ENCODE data around the gene CCDC179. TPM values are rescaled to one million over a fixed set of nuclear protein-coding genes. Genes with fewer than 3 reads are reported as not detected.
A peak's percentile ranks its signal among the peaks of the same experiment; 100 is the strongest.

The CCDC179 gene
- total RNA-seq, 6 donors from 2014 or later: not detected

DNA sequence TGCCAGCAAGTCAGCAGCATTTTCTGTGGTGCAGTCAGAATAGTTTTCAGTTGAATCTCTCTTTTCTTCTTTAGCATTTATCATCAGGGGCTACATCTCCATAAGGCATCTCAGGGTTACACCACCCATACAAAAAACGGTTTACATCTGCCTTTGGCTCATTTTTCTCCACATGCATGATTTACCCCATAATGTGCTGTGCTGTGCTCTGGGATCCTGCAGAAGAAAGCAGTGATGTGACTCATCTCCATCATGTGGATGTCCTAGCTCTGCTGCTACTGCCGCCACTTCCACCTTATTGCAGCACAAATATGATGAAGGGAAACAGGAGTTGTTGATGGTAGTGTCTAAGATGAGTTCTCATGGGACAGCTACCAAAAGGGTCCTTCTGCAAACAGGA, 30.0 kb upstream of the CCDC179 start:
- no peak for TF ChIP-seq POLR2A (IDR thresholded peaks at IDR 0.05)
- no peak for TF ChIP-seq EP300 (IDR thresholded peaks at IDR 0.05)
- TF ChIP-seq, protein P1, sequence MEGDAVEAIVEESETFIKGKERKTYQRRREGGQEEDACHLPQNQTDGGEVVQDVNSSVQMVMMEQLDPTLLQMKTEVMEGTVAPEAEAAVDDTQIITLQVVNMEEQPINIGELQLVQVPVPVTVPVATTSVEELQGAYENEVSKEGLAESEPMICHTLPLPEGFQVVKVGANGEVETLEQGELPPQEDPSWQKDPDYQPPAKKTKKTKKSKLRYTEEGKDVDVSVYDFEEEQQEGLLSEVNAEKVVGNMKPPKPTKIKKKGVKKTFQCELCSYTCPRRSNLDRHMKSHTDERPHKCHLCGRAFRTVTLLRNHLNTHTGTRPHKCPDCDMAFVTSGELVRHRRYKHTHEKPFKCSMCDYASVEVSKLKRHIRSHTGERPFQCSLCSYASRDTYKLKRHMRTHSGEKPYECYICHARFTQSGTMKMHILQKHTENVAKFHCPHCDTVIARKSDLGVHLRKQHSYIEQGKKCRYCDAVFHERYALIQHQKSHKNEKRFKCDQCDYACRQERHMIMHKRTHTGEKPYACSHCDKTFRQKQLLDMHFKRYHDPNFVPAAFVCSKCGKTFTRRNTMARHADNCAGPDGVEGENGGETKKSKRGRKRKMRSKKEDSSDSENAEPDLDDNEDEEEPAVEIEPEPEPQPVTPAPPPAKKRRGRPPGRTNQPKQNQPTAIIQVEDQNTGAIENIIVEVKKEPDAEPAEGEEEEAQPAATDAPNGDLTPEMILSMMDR (IDR thresholded peaks at IDR 0.05): no peak
- TF ChIP-seq POLR2AphosphoS5 (IDR thresholded peaks at IDR 0.05): no peak
- H3K27me3 ChIP-seq: no peaks in the 10 kb centered on the region
- DNase-seq: no peak
- H3K36me3 ChIP-seq: no peaks in the 10 kb centered on the region
- no peak overlapping the region for H3K4me3 ChIP-seq
- H3K27ac ChIP-seq: no peak overlapping the region
- no peaks in the 10 kb centered on the region for H3K4me1 ChIP-seq
- no peaks in the 10 kb centered on the region for H3K9me3 ChIP-seq
- WGBS, 2 donors: 88 to 89% methylated on average over 2 of the region's 2 CpGs
- ATAC-seq (ENCODE audit: low FRiP score in 2 of 2): no peak

DNA sequence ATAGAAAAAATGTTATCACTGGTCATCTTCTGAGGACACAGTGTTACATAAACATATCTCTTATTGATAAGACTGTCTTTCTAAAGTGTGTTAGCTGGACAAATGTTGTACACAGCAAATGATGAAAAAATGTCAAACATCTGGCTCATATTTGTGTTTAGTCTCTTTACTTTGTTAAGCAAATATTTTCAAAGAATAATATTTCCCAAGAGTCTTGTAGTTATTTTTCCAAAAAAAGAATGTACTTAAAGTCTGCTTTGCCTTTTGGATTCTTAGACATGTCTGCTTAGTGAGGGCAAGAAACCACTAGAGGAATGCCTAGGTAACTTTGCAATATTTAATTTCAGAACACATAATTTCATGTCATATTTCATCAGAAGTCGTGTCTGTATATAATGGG, 23.9 kb upstream of the CCDC179 start:
- H3K4me1 ChIP-seq: no peaks in the 10 kb centered on the region
- DNase-seq: no peak
- H3K36me3 ChIP-seq: no peaks in the 10 kb centered on the region
- H3K4me3 ChIP-seq: no peak overlapping the region
- ATAC-seq (ENCODE audit: low FRiP score in 2 of 2): peak in 1 of 2 donors; percentile 58
- WGBS, 2 donors: 42 to 45% methylated on average over 1 of the region's 1 CpG
- H3K9me3 ChIP-seq: no peaks in the 10 kb centered on the region
- H3K27ac ChIP-seq: no peak overlapping the region
- H3K27me3 ChIP-seq: no peaks in the 10 kb centered on the region
- TF ChIP-seq POLR2A (IDR thresholded peaks at IDR 0.05): no peak
- TF ChIP-seq POLR2AphosphoS5 (IDR thresholded peaks at IDR 0.05): no peak
- TF ChIP-seq, protein P1 (IDR thresholded peaks at IDR 0.05): no peak
- no peak for TF ChIP-seq EP300 (IDR thresholded peaks at IDR 0.05)

DNA sequence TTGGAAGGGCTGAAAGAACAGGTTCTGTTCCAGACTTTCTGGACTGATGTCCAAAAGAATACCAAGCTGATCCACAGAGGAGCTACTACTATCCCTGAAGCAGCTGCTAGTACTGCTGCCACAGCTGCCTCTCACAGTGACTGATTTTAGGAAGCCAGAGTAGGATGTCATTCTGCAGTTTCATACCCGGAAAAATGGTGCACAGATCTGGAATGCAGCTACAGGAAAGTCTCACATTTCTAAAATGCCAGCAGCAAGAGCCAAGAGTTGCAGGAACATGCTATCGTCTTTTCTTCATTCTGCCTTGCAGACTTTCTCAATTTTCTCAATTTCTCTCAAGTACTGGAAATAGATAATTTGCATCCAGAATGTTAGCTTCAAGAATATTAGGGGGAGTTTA, 19.4 kb upstream of the CCDC179 start:
- DNase-seq: no peak
- Histone ChIP-seq H3K27me3 (no peaks in the 10 kb centered on the region), H3K27ac (no peak overlapping the region), H3K36me3 (no peaks in the 10 kb centered on the region), H3K9me3 (no peaks in the 10 kb centered on the region), H3K4me1 (no peaks in the 10 kb centered on the region), H3K4me3 (no peak overlapping the region)
- no peak for TF ChIP-seq EP300 (IDR thresholded peaks at IDR 0.05)
- ATAC-seq (ENCODE audit: low FRiP score in 2 of 2): peak in 1 of 2 donors; percentile 26
- 24 to 53% methylated on average over 2 of the region's 2 CpGs for WGBS, 2 donors

DNA sequence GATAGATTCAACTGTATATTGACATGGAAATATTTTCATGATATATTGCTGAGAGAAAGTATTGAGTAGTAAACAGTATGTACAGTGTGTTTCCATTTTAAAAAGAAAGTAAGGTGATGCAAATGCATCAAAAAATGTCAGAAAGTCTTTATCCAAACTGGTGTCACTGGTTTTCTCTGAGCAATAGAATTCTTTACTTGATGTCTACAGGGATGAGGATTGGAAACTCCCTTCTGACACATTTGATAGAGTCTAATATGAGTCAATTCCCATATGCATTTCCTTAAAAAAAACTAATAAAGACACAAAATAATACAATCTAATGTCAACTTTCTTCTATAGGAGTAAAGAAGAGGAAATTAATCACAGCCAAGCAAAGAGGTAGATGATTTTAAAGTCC, 18.3 kb upstream of the CCDC179 start:
- Histone ChIP-seq H3K4me3 (no peak overlapping the region), H3K36me3 (no peaks in the 10 kb centered on the region), H3K27me3 (no peaks in the 10 kb centered on the region), H3K4me1 (no peaks in the 10 kb centered on the region), H3K27ac (no peak overlapping the region), H3K9me3 (no peaks in the 10 kb centered on the region)
- TF ChIP-seq POLR2A (IDR thresholded peaks at IDR 0.05): no peak
- TF ChIP-seq, protein P1 (IDR thresholded peaks at IDR 0.05): no peak
- TF ChIP-seq POLR2AphosphoS5 (IDR thresholded peaks at IDR 0.05): no peak
- no peak for TF ChIP-seq EP300 (IDR thresholded peaks at IDR 0.05)
- no peak for DNase-seq
- no peak for ATAC-seq (ENCODE audit: low FRiP score in 2 of 2)

DNA sequence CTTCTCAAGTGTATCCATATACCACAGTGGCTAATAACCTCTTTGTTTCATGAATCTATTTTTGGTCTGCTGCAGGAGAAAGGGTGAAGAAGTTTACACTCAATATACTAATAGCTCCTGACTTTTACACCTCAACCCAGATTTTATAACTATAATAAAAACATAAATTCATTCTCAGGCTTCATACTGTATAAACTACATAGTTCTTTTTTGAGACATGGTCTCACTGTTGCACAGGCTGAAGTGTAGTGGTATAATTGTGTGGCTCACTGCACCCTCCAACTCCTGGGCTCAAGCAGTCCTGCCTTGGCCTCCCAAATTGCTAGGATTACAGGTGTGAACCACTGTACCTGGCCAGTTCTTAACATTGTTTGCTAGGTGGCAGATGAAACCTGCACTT, 17.8 kb upstream of the CCDC179 start:
- DNase-seq (no peak), ATAC-seq (ENCODE audit: low FRiP score in 2 of 2) (no peak)
- no peak overlapping the region for H3K4me3 ChIP-seq
- TF ChIP-seq POLR2AphosphoS5 (IDR thresholded peaks at IDR 0.05) (no peak), POLR2A (IDR thresholded peaks at IDR 0.05) (no peak), EP300 (IDR thresholded peaks at IDR 0.05) (no peak)
- TF ChIP-seq, protein P1 (IDR thresholded peaks at IDR 0.05): no peak
- H3K4me1 ChIP-seq: no peaks in the 10 kb centered on the region
- no peaks in the 10 kb centered on the region for H3K36me3 ChIP-seq
- H3K27ac ChIP-seq: no peak overlapping the region
- no peaks in the 10 kb centered on the region for H3K27me3 ChIP-seq
- H3K9me3 ChIP-seq: no peaks in the 10 kb centered on the region

Measured in upper lobe of left lung (tissue), 6 donors.